HG03196 (cell line): ENCODE measurements around the gene PIEZO1.

Source experiments
- ATAC-seq: cut with Tn5 transposase; IDR thresholded peaks from one replicate; pipeline ENCODE4 v1.9.1; 2021; ENCODE audit not compliant: unreplicated experiment

The PIEZO1 gene

DNA sequence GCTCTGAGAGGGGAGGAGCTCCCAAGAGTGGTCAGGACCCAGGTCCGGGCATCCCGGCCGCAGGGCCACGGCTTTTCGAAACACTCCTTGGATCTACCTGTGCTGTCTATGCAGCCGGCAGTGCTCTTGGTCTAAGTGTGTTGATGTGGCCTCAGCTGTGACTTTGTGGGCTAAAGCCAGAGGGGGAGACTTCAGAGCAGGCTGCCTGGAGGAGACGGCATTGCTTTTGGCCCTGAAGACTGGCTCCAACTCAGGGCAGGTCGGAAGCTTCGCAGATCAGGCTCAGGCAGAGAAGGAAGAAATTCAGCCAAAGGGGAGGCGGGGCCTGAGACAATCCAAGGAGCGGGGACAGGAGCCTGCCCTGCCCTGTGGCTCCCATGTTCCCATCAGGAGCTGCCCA is 31.4 kb downstream of the PIEZO1 start:
- ATAC-seq = no peak

DNA sequence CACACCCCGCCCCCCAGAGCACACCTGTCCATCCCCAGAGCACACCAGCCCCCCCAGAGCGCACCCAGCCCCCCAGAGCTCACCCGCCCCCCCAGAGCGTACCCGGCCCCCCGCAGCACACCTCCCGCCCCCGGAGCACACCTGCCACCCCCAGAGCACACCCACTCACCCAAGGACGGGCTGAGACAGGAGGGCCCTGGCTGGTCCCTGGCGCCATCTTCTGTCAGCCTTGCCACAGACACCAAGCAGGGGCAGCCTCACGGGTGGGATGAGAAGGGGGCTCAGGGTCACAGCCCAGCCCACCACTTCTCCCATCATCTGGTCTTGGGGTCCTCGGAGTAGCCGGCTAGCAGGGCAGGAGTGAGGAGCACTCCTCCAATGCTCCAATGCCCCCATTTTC is 31.8 kb downstream of the PIEZO1 start:
- no peak for ATAC-seq

DNA sequence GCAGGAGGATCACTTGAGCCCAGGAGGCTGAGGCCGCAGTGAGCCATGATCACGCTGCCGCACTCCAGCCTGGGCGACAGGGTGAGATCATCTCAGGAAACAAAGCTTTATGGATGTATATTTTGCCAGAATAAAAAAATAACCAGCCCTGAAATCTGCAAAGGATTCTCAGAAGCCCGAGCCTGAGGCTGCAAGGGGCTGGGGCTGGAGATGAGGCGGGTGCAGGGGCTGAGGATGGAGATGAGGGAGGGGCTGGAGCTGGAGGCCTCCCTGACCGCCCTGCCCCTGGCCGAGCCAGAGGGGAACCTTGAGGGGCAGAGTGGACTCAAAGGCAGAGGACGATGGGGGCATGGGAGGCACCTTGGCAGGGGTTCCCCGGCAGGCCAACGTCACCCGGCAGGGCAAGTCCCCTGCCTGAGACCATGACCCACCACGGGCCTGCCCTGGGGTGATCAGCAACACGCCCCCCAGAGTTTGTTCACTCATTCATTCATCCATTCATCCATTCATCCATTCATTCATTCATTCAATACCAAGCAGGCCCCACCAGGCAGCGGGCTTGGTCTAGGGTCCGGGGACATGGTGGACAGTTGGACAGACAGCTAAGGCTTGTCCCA is 32.5 kb downstream of the PIEZO1 start:
- no peak for ATAC-seq

DNA sequence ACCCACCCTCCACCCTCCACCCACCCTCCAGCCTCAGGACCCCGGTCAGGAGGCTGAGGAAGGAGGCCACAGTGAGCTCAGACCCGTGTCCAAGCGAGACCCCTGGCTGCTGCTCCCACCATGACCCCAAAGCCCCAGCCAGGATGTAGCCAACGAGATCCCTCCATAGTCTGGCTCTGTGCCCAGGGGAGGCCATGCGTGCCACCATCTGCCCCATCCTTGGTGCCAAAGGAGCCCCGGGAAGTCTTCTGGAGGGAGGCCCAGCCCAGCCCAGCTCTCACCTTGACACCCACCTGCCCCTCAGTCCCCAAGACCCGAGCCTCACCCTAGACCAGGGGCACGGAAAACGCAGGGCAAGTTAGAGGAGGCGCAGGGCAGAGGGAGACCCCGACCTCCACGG is 34.2 kb downstream of the PIEZO1 start:
- no peak for ATAC-seq

DNA sequence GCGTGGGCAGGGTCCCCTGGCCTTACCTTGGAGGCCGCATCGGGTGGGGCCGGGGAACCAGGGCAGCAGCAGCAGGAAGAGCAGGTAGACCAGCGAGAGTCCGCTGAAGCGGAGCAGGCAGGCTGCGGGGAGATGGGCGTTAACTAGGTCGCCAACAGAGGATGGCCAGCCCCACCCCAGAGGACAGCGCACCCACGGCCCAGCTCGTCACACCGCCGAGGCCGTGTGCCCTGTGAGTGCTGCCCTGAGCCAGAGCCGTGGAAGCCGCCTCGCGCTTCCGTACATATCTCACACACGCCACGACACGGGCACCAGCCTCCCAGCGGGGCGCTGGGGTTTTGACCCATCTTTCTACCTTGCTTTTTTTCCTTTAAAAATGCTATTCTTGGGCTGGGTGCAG is 35.7 kb downstream of the PIEZO1 start:
- no peak for ATAC-seq

DNA sequence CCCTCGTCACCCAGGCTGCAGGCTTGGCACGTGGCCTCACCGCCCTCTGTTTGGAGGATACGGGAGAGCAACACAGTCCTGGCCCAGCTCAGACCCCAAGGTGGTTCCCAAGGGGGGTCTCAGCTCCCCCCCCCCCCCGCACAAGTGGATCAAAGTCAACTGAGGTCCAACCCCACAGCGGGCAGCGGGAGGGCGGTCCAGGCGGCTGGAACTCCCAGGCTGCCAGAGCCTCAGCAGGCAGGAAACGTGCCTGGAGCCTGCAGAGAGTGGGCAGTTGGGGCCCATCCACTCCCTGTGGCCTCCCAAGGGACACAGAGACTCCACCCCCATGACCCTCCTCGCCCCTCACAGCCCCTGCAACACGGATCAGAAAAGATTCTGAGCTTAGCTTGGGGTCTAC is 36.7 kb downstream of the PIEZO1 start:
- ATAC-seq = no peak

DNA sequence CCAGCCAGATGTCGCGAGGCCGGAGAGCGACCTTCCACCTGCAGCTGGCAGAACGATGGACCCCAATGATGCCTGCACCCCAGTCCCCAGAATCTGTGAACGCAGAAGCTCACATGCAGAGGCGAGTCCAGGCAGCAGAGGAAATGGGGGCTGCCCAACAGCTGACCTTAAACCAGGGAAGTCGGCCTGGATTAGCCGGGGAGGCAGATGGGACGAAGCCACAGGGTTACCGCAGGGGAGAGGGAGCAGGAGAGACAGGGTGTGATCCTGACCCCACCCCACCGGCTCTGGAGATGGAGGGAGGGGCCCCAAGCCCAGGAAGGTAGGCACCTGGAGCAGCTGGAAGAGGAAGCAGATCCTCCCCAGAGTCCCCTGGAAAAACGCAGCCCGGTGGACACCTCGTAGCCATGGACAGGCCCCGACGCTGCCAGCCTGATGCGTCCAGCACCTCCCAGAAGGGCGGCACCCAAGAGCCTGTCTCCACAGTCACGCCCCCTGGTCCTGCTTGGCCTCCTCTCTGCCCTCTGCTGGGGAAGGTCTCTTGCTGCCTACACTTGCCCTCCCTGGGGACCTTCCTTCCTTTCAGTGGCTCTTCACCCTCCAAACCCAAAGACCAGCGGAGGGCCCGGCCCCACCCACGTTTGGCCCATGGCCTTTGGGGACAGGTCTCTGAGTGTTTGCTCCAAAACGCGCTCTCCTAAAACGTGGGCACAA is 37.3 kb downstream of the PIEZO1 start:
- no peak for ATAC-seq

DNA sequence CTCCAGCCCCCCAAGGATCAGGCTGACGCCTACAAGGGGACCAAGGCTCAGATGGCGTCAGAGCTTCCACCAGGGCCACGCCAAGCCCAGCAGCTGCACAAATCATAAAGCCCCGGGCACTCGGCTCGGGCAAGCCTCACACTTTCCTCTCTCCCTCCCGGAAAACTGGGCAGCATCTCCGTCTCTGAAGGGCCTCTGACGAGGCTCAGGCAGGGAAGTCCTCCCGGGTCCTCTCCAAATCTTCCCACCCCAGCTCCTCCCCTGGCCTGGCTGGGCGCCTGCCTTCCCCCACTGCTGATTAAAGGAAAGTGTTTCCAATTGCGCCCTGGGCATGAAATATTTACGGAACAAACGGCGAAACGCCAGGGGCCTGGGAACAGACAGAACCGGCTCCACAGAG is 38.5 kb downstream of the PIEZO1 start:
- ATAC-seq = no peak

DNA sequence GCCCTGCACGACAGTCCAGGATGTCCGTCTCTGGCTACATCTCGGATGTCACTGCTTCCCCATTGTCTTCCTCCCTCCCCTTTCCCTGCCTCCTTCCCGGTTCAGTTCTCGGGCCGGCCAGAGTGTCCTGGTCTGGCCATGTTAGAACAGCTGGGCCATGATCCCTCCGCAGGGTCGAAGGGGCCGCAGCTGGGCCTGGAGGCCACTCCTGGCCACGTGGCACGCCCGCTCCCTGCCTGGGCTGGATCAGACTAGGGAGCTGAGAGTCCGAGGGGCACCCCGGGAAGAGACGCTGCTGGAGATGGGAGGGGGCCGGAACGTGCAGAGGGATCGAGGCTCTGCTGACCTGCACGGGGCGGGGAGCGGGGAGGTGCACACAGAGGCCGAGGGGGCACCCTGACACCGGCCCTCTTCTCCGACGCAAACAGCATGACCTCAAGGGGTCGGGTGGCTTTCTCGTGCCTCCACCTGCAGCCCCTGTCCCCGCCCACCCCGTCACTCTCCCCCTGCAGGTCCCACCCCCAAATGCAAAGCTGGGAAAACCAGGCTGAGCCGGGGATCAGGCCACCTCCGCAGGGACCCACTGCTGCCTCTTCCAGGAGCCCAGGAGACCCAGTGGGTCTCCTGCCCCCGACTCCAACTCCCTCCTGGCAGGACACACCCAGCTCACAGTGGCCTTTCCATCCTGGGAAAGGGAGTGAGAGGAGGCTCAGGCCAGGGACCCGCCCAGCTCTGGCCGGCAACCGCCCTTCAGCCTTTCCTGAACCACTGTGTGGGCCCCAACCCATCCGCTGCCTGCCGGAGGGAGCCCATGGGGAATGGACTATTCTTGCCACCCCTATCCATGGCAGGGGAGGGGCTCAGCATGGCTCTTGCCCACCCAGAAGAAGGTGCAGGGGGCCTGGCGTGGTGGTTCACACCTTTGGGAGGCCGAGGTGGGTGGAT is 40.2 kb downstream of the PIEZO1 start:
- no peak for ATAC-seq

DNA sequence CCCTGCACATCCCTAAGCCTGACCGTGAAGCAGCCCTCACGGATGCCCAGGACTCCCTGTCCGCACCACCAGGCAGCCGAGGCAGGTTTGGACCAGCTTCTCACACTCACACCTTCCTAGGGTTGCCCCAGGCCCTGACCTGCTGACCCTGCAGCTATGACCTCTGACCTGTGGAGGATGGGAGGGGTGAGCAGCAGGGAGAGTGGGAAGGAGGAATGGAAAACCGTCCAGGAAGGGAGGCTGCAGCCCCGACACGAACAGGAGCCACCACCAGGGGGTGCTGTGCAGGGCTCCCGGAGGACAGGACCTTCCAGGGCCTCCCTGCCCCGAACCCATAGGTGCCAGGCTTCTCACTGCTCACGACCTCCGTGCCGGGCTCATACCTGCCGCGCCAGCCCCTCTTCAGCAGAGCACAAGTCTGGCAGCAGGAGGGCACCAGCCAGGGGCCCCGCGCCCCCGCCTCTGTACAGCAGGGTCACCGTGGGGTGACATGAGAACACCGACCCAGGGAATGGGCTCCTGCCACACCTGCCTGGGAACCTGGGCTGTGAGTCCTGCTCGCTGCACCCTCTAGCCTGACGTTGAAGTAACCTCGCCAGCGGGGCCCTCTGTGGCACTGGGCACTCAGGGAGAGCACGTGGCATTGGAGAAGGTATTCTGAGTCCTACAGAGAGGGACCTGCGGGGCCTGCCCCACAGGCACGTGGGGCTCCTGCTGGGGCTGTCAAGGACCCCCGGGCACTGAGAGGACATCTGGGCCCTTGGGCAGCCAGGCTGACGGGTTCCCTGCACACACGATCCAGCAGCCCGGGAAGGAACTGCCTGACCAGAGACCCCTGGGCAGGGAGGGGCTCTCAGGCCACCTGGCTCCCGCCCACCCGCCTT is 41.1 kb downstream of the PIEZO1 start:
- ATAC-seq = no peak

DNA sequence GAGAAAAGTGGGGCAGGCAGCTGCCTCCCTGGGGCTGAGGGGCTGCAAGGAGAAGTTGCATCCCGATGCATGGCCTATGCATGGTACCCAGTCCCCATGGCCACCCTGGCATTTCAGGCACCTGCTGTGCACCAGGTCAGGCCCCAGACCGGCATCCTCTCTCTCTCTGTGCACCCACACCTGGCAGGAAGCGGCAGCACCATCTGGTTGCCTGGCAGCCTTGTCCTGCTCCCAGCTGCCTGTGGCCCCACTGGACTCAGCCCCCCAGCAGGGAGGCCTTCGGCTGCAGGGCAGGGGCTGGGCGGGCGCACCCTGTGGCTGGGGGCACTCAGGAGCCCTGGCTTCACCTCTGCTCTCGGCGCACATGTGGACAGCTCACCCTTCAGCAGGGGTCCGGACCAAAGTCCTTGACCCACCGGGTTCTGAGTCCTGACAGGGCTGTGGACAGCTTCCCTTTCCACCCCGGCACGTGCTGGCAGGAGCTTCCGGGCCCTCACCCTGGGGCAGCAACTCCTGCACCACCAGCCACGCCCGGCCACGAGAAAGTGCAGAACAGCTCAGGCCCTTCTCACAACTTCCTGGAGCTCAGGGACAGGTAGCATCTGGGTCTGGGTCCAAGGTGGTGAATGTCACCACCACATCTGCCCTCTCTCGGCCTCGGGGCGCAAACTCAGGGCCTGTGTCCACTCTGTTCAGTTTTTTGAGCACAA is 42.0 kb downstream of the PIEZO1 start:
- ATAC-seq = no peak

DNA sequence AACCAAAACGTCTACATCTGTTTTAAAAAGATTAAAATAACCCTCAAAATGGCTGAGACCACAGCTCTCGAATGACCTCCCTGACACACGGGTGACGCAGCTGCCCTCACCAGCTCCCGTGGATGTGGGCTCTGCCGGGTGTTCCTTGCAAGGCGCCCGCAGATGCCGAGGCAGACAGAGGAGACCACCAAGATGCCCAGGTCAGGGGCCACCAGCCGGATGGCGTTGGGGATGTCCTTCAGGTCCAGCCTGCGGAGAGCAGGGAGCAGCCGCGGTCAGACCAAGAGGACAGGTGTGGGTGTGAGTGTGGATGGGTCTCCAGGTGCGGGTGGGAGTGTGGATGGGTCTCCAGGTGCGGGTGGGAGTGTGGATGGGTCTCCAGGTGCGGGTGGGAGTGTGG is 43.7 kb downstream of the PIEZO1 start:
- no peak for ATAC-seq

DNA sequence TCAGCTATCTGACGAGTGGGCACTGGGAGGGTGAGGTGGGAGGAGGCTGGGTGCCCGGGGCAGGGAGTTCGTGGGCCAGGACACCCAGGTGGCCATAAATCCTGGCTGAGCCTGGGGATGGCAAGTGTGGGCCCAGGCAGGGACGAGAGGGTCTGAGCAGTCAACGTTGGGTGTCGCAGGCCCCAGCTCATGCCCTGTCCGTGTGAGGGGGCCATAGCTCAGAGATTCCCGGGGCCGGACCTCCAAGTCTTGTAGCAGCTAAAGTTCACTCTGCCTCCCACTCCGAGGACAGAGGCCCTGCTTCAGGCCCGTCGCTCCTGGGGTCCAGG is 44.3 kb downstream of the PIEZO1 start:
- ATAC-seq = no peak

DNA sequence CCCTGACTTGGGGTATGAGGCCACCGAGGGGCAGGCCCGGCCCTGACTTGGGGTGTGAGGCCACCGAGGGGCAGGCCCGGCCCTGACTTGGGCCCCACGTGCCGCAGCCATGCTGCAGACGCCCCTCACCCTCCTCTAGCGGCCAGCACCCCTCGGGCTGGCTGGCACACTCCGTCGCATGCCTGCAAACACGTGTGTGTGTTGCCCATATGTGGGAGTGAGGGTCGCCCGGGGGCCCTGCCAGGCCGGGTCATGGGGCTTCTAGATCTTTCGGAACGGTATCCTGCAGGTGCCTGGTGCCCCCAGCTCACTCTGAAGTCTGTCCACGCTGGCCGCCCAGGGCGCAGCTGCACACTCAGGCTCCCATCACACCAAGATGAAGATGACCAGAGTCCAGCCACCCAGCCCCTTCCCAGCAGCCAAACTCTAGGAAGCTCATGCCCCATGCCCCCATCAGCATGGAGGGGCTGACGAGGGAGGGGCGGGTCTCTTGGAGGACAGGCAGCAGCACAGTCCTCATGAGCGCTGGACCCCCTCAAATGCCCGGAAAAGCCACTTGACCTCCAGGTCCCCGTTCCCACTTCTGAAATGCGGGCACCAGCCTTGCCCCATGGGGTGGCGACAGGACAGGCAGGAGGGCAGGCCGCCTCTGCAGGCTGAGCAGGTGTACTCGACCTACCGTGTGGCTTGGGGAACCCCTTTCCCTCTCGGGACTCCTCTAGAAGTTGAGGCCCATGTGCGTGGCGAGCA is 44.9 kb downstream of the PIEZO1 start:
- no peak for ATAC-seq

DNA sequence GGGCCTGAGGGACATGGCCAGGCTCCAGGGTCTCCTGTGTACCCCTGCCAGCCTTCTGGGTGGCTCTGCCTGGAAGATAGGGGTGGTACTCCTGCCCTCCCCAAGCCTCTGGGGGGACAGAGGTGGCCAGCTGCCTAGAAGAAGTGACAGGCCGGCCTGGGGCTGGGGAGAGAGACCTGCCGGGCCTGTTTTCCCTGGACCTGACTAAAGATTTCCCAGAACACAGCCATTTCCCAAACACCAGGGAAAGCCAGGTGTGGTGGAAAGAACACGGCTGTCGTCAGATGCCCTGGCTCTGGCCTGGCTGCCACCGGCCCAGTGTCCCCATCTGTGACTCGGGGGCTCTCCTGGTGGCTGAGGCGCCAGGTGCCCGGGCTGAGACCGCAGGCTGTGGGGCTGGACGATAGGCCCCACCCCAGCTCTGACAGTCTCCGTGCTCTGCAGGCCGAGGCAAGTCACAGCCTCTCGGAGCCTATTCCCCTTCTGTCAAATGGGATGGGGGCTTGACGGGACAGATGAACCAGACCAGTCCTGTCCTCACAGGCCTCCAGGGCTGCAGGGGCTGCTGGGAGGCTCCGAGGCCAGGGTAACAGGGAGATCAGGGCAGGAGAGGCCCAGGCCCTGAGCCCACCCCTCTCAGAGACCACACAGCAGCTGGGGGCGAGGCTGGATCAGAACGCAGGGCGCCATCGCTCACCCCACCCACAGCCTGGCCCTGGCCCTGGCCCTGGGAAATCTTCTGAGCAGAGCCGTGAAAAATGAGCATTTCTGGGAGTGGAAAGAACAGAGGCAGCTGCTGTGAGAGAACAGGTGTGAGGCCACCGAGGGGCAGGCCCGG is 45.7 kb downstream of the PIEZO1 start:
- no peak for ATAC-seq

DNA sequence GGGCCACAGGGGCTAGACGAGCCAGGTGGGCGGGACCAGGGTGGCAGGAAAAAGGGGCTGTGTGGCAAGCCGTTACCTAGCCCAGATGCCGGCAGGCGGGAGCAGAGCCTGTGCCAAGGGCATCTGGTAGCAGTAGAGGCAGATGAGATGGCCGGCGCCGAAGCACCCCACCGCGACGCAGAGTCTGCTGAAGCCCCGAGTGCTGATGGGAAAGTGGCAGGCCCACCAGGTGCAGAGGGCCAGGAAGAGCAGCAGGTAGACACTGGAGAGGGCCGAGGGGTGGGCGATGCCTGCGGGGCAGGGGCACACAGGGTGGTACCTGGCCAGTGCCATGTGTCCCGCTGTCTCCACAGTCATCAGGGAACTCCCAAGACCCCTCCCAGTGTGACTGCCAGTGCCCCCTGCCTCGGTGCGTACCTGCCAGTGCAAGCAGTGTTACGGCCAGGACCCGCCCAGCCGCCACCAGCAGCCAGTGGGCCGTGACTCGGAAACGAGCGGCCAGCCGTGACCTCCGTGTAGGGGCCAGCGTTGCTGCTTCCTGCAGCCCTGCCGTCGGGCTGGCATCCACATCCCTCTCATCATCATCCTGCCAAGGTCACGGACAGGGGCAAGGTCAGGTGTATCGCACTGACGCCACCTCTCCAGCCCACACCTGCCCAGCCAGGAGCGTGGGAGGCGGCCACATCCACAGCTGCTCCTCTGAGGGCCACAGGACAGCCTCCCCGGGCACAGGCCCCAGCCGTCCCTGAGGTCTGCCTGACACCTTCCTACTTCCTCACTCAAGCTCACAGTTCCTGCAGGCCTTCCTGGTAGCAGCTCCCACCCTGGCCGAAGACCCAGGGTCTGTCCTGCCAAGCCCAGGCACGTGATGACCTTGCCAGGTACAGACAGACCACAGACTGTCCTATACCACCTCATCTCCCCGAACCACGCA is 46.6 kb downstream of the PIEZO1 start:
- ATAC-seq = no peak

DNA sequence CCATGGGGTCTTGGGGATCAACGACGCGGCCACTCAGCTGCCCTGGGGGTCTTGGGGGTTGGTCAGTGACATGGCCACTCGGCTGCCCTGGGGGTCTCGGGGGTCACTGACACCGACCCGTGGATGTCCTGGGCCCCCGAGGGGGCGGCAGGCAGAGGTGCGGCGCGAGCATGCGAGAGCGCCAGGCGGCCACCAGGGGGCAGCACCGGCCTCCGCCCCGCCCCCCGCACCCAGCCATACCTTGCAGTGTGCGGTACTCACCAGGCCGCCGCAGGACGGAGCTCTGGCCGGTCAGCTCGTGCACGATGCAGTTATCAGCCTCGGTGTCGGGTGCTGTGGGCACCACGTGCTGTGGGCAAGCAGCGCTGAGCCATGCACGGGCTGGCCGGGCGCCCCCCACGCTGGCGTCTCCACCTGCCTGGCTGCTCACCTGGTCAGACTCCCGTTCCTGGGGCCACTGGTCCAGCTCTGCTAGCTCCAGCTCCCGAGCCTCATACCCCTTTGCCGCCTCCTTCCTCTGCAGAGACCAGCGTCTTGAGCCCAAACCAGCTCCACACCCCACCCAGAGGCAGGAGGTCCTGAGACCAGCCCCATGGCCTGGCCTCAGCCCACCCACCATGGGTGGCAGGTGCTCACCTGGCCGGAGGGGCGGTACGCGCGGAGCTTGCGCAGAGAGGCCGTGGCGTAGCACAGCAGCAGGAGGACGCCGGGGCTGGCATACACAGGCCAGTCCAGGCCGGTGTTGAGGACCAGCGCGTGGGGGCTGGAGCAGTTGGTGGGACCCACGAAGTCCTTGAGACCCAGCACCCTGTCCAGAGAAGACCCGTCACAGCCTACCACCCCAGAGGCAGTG is 47.5 kb downstream of the PIEZO1 start:
- ATAC-seq = no peak
